ENCODE measurements around the gene BTBD10.
A peak's percentile ranks its signal among the peaks of the same experiment; 100 is the strongest.

The BTBD10 gene

GRCh38 chr11:13462901-13463778, at the start of gene BTBD10:
Gene BTBD10, minus strand, starts transcription at chr11:13463222. Its CDS starts 18,098 bp downstream, at chr11:13445124.
- DNase-seq: peak; percentile 93

- DNase-seq: no peak
Measured at GRCh38 chr11:13503393-13503792, 40.4 kb upstream of the BTBD10 start.

- DNase-seq: no peak
Measured at GRCh38 chr11:13502492-13502891, 39.5 kb upstream of the BTBD10 start.

- no peak for DNase-seq
Measured at GRCh38 chr11:13495929-13496328, 32.9 kb upstream of the BTBD10 start, which contains the start of gene PTH. Gene PTH, minus strand, starts transcription at chr11:13495997. Its CDS starts 3,142 bp downstream, at chr11:13492855.

- no peak for DNase-seq
Measured at GRCh38 chr11:13494051-13494450, 31.0 kb upstream of the BTBD10 start.

- DNase-seq: peak; percentile 24 to 25
Measured at GRCh38 chr11:13487661-13488030, 24.6 kb upstream of the BTBD10 start.

- peak; percentile 77 to 78 for DNase-seq
Measured at GRCh38 chr11:13486926-13487660, 24.1 kb upstream of the BTBD10 start.

GRCh38 chr11:13480198-13480597, 17.2 kb upstream of the BTBD10 start:
- no peak for DNase-seq

- no peak for DNase-seq
Measured at GRCh38 chr11:13479688-13480087, 16.7 kb upstream of the BTBD10 start.

- DNase-seq: no peak
Measured at GRCh38 chr11:13475091-13475490, 12.1 kb upstream of the BTBD10 start.

GRCh38 chr11:13473013-13473722, 10.1 kb upstream of the BTBD10 start:
- no peak for DNase-seq

GRCh38 chr11:13468750-13469149, 5.7 kb upstream of the BTBD10 start:
- no peak for DNase-seq

- DNase-seq: no peak
Measured at GRCh38 chr11:13465909-13466371, 2.9 kb upstream of the BTBD10 start.

GRCh38 chr11:13463779-13464290, 813 bp upstream of the BTBD10 start:
- DNase-seq: no peak

- peak; percentile 78 to 79 for DNase-seq
Measured at GRCh38 chr11:13462311-13462900, 616 bp downstream of the BTBD10 start.

- no peak for DNase-seq
Measured at GRCh38 chr11:13461291-13461690, 1.7 kb downstream of the BTBD10 start.

- DNase-seq: no peak
Measured at GRCh38 chr11:13450832-13451397, 12.1 kb downstream of the BTBD10 start.

GRCh38 chr11:13449522-13449921, 13.5 kb downstream of the BTBD10 start:
- DNase-seq: no peak

- DNase-seq: no peak
Measured at GRCh38 chr11:13448876-13449275, 14.1 kb downstream of the BTBD10 start.

- DNase-seq: no peak
Measured at GRCh38 chr11:13446444-13446843, 16.6 kb downstream of the BTBD10 start.

- DNase-seq: no peak
Measured at GRCh38 chr11:13445588-13445987, 17.4 kb downstream of the BTBD10 start.

All from activated T-cell treated with anti-CD3 and anti-CD28 coated beads, Interleukin-2, amount 50 U/mL, for 48 hours (primary cell).